ENCODE data around the gene USP11. TPM values are rescaled to one million over a fixed set of nuclear protein-coding genes. Genes with fewer than 3 reads are reported as not detected.
A peak's percentile ranks its signal among the peaks of the same experiment; 100 is the strongest.

USP11 gene
- total RNA-seq, 1 experiment from 2014 or later = 72.0 TPM

DNA sequence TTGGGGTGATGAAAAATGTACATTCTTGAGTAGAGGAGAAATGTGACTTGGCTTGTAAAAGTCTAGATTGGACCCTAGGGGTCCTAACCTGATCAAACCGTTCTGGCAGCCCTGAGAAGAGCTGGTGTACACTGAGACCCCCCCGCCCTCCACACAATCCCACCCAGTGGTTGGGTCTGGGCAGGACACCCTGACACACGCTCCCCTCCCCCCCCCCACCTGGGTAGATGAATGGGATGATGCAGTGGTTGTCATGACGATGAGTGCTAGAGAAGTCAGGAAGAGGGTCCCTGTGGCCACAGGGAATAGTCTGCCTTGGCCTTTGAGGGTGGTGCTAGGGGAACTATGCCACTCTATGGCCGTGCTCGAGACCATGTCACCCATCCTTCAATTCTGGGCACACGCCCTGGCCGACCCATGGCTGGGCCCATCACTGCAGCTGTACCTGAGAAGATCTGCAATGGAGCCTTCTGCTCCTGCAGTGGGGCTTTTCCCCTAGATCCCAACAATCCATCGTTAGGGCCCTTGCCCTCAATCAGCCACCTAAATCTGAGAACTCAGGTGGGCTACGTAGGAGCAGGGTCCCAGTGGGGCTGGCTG lies 10.0 kb upstream of the USP11 start:
- intact Hi-C loops (cut with micrococcal nuclease; ENCODE audit: unreplicated experiment) = no loop called here
- Mint-ChIP-seq H3K27ac (ENCODE audit: unreplicated experiment) (no peak overlapping the region), H3K4me3 (ENCODE audit: low read depth, unreplicated experiment) (no peak overlapping the region), H3K27me3 (ENCODE audit: unreplicated experiment) (no peaks in the 10 kb centered on the region), H3K36me3 (ENCODE audit: insufficient read depth, unreplicated experiment) (peaks cover 67% of the 10 kb centered on the region), H3K9me3 (ENCODE audit: low read depth, unreplicated experiment) (no peaks in the 10 kb centered on the region), H3K4me1 (ENCODE audit: low read depth, unreplicated experiment) (peaks cover 28% of the 10 kb centered on the region)
- TF ChIP-seq CTCF (IDR thresholded peaks at IDR 0.05; ENCODE audit: unreplicated experiment) = no peak
- BruUV-seq (replicated peaks) = no TSS peak
- CTCF ChIA-PET = no interaction called here
- DNase-seq = no peak

- Mint-ChIP-seq H3K4me1 (ENCODE audit: low read depth, unreplicated experiment) (peaks cover 28% of the 10 kb centered on the region), H3K36me3 (ENCODE audit: insufficient read depth, unreplicated experiment) (peaks cover 67% of the 10 kb centered on the region)
Observed at GRCh38 chrX:47223476-47224250, 9.1 kb upstream of the USP11 start.

DNA sequence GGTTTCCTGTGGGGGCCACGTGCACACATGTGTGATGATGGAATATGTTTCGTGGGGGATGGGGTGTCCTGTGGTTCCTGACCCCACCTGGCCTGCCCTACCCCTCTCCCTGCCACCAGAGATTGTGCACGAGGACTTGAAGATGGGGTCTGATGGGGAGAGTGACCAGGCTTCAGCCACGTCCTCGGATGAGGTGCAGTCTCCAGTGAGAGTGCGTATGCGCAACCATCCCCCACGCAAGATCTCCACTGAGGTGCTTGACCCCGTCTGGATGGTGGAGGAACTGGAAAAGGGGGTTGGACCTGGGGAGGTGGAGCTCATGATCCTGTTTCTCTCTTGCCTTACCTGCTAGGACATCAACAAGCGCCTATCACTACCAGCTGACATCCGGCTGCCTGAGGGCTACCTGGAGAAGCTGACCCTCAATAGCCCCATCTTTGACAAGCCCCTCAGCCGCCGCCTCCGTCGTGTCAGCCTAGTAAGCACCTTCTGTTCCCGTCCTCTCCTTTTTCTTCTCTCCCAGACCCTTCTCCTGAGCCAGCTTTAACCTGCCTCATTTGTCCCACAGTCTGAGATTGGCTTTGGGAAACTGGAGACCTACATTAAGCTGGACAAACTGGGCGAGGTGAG lies 8.4 kb upstream of the USP11 start:
- CTCF ChIA-PET = no interaction called here
- no peak overlapping the region for H3K27ac Mint-ChIP-seq (ENCODE audit: unreplicated experiment)
- no peak overlapping the region for H3K4me3 Mint-ChIP-seq (ENCODE audit: low read depth, unreplicated experiment)

More at GRCh38 chrX:47223476-47224250, 9.1 kb upstream of the USP11 start:
- no peaks in the 10 kb centered on the region for H3K9me3 Mint-ChIP-seq (ENCODE audit: low read depth, unreplicated experiment)
- no peaks in the 10 kb centered on the region for H3K27me3 Mint-ChIP-seq (ENCODE audit: unreplicated experiment)
- BruUV-seq (replicated peaks) = no TSS peak
- peak overlapping the region; percentile 66 for H3K27ac Mint-ChIP-seq (ENCODE audit: unreplicated experiment)
- intact Hi-C loops (cut with micrococcal nuclease; ENCODE audit: unreplicated experiment) = no loop called here
- CTCF ChIA-PET = no interaction called here
- DNase-seq = no peak
- H3K4me3 Mint-ChIP-seq (ENCODE audit: low read depth, unreplicated experiment) = no peak overlapping the region
- TF ChIP-seq CTCF (IDR thresholded peaks at IDR 0.05; ENCODE audit: unreplicated experiment) = no peak

DNA sequence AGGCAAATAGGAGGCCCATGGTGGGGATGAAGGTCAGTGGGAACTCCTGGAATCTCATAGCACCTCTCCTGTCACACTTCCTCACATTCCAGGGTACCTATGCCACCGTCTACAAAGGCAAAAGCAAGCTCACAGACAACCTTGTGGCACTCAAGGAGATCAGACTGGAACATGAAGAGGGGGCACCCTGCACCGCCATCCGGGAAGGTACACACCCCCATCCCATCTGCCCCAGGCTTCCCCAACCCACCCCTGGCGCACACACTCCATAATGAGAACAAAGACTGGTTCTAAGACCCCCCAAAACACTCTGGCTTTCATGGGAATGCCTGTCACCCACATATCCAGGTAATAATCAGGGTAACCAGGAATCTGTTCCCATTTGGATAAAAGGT lies 7.9 kb upstream of the USP11 start:
- no peak for DNase-seq
- no TSS peak for BruUV-seq (replicated peaks)
- no peak for TF ChIP-seq CTCF (IDR thresholded peaks at IDR 0.05; ENCODE audit: unreplicated experiment)
- CTCF ChIA-PET = no interaction called here
- Mint-ChIP-seq H3K9me3 (ENCODE audit: low read depth, unreplicated experiment) (peaks cover under 1% of the 10 kb centered on the region), H3K27ac (ENCODE audit: unreplicated experiment) (no peak overlapping the region), H3K36me3 (ENCODE audit: insufficient read depth, unreplicated experiment) (peaks cover 62% of the 10 kb centered on the region), H3K4me1 (ENCODE audit: low read depth, unreplicated experiment) (peaks cover 23% of the 10 kb centered on the region), H3K4me3 (ENCODE audit: low read depth, unreplicated experiment) (no peak overlapping the region), H3K27me3 (ENCODE audit: unreplicated experiment) (no peaks in the 10 kb centered on the region)
- intact Hi-C loops (cut with micrococcal nuclease; ENCODE audit: unreplicated experiment) = no loop called here

More for the DNA sequence above, 8.4 kb upstream of the USP11 start:
- intact Hi-C loops (cut with micrococcal nuclease; ENCODE audit: unreplicated experiment) = no loop called here
- H3K36me3 Mint-ChIP-seq (ENCODE audit: insufficient read depth, unreplicated experiment) = peaks cover 67% of the 10 kb centered on the region
- H3K4me1 Mint-ChIP-seq (ENCODE audit: low read depth, unreplicated experiment) = peaks cover 25% of the 10 kb centered on the region
- no peaks in the 10 kb centered on the region for H3K9me3 Mint-ChIP-seq (ENCODE audit: low read depth, unreplicated experiment)
- no peak for DNase-seq
- no TSS peak for BruUV-seq (replicated peaks)
- TF ChIP-seq CTCF (IDR thresholded peaks at IDR 0.05; ENCODE audit: unreplicated experiment) = no peak
- no peaks in the 10 kb centered on the region for H3K27me3 Mint-ChIP-seq (ENCODE audit: unreplicated experiment)
